ENCODE measurements around the gene ERI2.

GRCh38 chr16:20846030-20846429 lies 39.8 kb upstream of the ERI2 start:
- TF ChIP-seq DPF2 (CRISPR knock-in tag; IDR thresholded peaks at IDR 0.05; ENCODE audit: borderline replicate concordance, low read depth) (no peak), E2F5 (CRISPR knock-in tag; conservative IDR thresholded peaks at IDR 0.05) (no peak), NFATC3 (CRISPR knock-in tag; IDR thresholded peaks at IDR 0.05) (no peak), RCOR2 (CRISPR knock-in tag; IDR thresholded peaks at IDR 0.05) (no peak), SMC3 (IDR thresholded peaks at IDR 0.05; ENCODE audit: low read length) (no peak), FIP1L1 (IDR thresholded peaks at IDR 0.05; ENCODE audit: borderline replicate concordance, insufficient read depth, low read depth, low read length) (no peak), ZNF30 (CRISPR knock-in tag; IDR thresholded peaks at IDR 0.05) (no peak), HMG20B (CRISPR knock-in tag; conservative IDR thresholded peaks at IDR 0.05) (no peak)
- TF ChIP-seq, protein P1, sequence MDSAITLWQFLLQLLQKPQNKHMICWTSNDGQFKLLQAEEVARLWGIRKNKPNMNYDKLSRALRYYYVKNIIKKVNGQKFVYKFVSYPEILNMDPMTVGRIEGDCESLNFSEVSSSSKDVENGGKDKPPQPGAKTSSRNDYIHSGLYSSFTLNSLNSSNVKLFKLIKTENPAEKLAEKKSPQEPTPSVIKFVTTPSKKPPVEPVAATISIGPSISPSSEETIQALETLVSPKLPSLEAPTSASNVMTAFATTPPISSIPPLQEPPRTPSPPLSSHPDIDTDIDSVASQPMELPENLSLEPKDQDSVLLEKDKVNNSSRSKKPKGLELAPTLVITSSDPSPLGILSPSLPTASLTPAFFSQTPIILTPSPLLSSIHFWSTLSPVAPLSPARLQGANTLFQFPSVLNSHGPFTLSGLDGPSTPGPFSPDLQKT (CRISPR knock-in tag; IDR thresholded peaks at IDR 0.05; ENCODE audit: borderline replicate concordance), result no peak
- TF ChIP-seq, protein P2, sequence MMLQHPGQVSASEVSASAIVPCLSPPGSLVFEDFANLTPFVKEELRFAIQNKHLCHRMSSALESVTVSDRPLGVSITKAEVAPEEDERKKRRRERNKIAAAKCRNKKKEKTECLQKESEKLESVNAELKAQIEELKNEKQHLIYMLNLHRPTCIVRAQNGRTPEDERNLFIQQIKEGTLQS (CRISPR knock-in tag; IDR thresholded peaks at IDR 0.05), result no peak
- TF ChIP-seq, protein P3, sequence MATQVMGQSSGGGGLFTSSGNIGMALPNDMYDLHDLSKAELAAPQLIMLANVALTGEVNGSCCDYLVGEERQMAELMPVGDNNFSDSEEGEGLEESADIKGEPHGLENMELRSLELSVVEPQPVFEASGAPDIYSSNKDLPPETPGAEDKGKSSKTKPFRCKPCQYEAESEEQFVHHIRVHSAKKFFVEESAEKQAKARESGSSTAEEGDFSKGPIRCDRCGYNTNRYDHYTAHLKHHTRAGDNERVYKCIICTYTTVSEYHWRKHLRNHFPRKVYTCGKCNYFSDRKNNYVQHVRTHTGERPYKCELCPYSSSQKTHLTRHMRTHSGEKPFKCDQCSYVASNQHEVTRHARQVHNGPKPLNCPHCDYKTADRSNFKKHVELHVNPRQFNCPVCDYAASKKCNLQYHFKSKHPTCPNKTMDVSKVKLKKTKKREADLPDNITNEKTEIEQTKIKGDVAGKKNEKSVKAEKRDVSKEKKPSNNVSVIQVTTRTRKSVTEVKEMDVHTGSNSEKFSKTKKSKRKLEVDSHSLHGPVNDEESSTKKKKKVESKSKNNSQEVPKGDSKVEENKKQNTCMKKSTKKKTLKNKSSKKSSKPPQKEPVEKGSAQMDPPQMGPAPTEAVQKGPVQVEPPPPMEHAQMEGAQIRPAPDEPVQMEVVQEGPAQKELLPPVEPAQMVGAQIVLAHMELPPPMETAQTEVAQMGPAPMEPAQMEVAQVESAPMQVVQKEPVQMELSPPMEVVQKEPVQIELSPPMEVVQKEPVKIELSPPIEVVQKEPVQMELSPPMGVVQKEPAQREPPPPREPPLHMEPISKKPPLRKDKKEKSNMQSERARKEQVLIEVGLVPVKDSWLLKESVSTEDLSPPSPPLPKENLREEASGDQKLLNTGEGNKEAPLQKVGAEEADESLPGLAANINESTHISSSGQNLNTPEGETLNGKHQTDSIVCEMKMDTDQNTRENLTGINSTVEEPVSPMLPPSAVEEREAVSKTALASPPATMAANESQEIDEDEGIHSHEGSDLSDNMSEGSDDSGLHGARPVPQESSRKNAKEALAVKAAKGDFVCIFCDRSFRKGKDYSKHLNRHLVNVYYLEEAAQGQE (IDR thresholded peaks at IDR 0.05; ENCODE audit: borderline replicate concordance in 1 of 2, low read depth in 1 of 2, low read length in 2 of 2), result no peak
- TF ChIP-seq, protein P4, sequence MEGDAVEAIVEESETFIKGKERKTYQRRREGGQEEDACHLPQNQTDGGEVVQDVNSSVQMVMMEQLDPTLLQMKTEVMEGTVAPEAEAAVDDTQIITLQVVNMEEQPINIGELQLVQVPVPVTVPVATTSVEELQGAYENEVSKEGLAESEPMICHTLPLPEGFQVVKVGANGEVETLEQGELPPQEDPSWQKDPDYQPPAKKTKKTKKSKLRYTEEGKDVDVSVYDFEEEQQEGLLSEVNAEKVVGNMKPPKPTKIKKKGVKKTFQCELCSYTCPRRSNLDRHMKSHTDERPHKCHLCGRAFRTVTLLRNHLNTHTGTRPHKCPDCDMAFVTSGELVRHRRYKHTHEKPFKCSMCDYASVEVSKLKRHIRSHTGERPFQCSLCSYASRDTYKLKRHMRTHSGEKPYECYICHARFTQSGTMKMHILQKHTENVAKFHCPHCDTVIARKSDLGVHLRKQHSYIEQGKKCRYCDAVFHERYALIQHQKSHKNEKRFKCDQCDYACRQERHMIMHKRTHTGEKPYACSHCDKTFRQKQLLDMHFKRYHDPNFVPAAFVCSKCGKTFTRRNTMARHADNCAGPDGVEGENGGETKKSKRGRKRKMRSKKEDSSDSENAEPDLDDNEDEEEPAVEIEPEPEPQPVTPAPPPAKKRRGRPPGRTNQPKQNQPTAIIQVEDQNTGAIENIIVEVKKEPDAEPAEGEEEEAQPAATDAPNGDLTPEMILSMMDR (CRISPR knock-in tag; IDR thresholded peaks at IDR 0.05), result no peak
- TF ChIP-seq, protein P5, sequence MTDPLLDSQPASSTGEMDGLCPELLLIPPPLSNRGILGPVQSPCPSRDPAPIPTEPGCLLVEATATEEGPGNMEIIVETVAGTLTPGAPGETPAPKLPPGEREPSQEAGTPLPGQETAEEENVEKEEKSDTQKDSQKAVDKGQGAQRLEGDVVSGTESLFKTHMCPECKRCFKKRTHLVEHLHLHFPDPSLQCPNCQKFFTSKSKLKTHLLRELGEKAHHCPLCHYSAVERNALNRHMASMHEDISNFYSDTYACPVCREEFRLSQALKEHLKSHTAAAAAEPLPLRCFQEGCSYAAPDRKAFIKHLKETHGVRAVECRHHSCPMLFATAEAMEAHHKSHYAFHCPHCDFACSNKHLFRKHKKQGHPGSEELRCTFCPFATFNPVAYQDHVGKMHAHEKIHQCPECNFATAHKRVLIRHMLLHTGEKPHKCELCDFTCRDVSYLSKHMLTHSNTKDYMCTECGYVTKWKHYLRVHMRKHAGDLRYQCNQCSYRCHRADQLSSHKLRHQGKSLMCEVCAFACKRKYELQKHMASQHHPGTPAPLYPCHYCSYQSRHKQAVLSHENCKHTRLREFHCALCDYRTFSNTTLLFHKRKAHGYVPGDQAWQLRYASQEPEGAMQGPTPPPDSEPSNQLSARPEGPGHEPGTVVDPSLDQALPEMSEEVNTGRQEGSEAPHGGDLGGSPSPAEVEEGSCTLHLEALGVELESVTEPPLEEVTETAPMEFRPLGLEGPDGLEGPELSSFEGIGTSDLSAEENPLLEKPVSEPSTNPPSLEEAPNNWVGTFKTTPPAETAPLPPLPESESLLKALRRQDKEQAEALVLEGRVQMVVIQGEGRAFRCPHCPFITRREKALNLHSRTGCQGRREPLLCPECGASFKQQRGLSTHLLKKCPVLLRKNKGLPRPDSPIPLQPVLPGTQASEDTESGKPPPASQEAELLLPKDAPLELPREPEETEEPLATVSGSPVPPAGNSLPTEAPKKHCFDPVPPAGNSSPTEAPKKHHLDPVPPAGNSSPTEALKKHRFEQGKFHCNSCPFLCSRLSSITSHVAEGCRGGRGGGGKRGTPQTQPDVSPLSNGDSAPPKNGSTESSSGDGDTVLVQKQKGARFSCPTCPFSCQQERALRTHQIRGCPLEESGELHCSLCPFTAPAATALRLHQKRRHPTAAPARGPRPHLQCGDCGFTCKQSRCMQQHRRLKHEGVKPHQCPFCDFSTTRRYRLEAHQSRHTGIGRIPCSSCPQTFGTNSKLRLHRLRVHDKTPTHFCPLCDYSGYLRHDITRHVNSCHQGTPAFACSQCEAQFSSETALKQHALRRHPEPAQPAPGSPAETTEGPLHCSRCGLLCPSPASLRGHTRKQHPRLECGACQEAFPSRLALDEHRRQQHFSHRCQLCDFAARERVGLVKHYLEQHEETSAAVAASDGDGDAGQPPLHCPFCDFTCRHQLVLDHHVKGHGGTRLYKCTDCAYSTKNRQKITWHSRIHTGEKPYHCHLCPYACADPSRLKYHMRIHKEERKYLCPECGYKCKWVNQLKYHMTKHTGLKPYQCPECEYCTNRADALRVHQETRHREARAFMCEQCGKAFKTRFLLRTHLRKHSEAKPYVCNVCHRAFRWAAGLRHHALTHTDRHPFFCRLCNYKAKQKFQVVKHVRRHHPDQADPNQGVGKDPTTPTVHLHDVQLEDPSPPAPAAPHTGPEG (CRISPR knock-in tag; IDR thresholded peaks at IDR 0.05), result no peak

Measured in HepG2 (cell line).